Measurements from ENCODE around the gene UAP1. TPM values are rescaled to one million over a fixed set of nuclear protein-coding genes. Genes with fewer than 3 reads are reported as not detected.

UAP1 gene
- total RNA-seq, result 100 to 1,000 TPM in 2 of 3 donors, 10 to 100 TPM in 1; 91.4 to 123 (median 116) TPM
- long read RNA-seq, donor 1, transcript UAP1-201 (11 exons, 2,377 nt), result major isoform, 88 of 138 reads
- long read RNA-seq, donor 1, transcript UAP1-204 (10 exons, 2,294 nt), result minor isoform, 18 of 138 reads
- long read RNA-seq, donor 1, partial matches to known transcripts, result 1 of 138 reads
- long read RNA-seq, donor 1, other reads (novel, unspliced or antisense), result 30 of 138 reads
- long read RNA-seq, donor 2, transcript UAP1-204 (10 exons, 2,294 nt), result minor isoform, 10 of 88 reads
- long read RNA-seq, donor 2, transcript UAP1-201 (11 exons, 2,377 nt), result major isoform, 48 of 88 reads
- long read RNA-seq, donor 2, partial matches to known transcripts, result 7 of 88 reads
- long read RNA-seq, donor 2, other reads (novel, unspliced or antisense), result 22 of 88 reads

DNA sequence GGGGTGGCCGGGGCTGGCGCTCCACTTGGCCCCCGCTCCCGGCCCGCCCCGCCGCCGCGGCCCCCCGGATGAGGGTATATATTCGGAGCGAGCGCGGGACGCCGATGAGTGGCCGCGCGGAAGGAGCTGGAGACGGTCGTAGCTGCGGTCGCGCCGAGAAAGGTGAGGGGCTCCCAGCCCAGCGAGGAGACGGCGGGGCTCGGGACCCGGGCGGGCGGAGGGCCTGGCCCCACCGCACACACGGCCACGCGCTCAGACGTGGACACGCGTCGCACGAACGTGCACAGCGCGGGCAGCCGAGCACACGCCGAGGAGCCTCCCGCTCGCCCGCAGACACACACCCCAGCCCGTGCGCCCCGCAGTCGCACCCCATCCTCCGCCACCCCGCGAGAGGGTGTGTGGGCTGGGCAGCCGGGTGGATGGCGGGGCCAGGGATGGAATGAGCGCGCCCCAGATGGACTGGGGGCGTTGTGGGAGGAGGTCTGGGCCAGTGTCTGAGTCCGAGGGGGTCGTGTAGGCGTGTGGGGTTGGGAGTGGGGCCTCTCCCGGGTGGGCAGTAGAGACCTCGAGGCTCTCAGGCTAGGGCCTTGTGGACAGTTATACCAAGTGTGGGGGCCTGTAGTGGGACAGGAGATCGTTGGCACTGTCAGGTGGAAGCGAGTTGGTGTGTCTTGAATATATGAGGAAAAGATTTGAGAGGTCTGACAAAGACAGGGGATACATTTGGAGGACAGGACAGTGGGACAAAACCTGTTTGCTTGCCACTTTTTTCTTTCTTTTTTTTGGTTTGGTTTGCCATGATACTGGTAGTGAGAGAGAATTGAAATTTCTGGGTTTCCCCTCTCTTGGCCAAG lies at the start of gene UAP1:
TSS of gene UAP1 (plus strand) at position 107 of the 854 bp plus-strand sequence. CDS start 4,347 bp downstream, outside the sequence.
- TF ChIP-seq, protein P1, sequence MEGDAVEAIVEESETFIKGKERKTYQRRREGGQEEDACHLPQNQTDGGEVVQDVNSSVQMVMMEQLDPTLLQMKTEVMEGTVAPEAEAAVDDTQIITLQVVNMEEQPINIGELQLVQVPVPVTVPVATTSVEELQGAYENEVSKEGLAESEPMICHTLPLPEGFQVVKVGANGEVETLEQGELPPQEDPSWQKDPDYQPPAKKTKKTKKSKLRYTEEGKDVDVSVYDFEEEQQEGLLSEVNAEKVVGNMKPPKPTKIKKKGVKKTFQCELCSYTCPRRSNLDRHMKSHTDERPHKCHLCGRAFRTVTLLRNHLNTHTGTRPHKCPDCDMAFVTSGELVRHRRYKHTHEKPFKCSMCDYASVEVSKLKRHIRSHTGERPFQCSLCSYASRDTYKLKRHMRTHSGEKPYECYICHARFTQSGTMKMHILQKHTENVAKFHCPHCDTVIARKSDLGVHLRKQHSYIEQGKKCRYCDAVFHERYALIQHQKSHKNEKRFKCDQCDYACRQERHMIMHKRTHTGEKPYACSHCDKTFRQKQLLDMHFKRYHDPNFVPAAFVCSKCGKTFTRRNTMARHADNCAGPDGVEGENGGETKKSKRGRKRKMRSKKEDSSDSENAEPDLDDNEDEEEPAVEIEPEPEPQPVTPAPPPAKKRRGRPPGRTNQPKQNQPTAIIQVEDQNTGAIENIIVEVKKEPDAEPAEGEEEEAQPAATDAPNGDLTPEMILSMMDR (IDR thresholded peaks at IDR 0.05), result no peak
- DNase-seq, result peak in 1 of 3 donors; percentile 38
- Histone ChIP-seq H3K9me3 (no peaks in the 10 kb centered on the region), H3K4me3 (peak within 1 kb of the TSS; percentile 87), H3K4me1 (ENCODE audit: low read depth) (peaks cover 39% of the 10 kb centered on the region), H3K36me3 (ENCODE audit: low read depth) (peaks cover 3% of the 10 kb centered on the region)
- intact Hi-C loops (cut with DNase I, micrococcal nuclease), result no loop called here
- peak; percentile 50 for ATAC-seq

DNA sequence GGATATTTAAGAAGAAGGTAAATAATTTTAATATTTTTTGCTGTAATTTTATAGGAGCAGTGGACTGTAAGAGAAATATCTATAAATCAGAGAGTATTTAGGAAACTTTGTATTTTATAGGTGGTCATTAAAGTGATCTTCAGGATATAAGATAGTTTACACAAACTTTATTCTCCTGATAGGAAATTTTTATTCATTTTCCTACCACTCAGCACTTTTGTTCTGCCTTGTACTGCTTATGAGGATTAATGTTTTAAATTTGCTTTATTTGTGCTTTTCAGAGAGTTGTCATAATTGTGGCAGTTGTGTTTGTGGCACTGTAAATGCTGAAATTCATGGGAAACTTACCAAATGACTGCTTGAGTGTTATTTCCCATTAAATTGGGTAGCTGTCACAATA lies 34.2 kb upstream of the UAP1 start:
- no peak overlapping the region for H3K4me3 ChIP-seq
- TF ChIP-seq, protein P1 (IDR thresholded peaks at IDR 0.05), result no peak

DNA sequence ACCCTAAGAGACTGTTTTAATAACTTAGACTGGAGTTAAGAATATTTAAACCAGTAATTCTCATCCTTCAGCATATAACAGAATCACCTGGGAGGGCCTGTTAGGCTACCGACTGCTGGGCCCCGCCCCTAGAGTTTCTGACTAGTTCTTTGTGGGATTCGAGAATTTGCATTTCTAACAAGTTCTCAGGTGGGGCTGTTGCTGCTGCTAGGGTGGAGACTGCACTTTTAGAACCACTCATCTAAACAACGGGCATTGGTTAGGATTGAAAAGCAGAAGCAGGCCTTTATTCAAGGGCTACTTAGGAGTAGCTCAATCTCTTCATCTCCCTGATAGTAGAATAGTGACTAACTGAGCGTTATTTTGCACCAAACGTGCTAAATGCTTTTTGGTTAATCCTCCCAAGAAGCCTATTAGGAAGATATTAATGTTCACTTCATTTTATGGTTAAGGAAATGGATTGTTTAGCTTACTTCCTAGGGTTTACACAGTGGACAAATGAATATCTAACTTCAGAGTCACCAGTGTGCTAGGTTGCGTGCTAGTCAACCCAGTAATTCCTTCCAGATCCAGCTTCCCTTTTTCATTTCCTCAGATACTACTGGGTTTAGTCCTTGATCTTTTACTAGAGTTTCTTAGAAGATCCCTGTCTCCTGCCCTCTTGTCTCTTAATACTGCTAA lies 31.1 kb upstream of the UAP1 start:
- Histone ChIP-seq H3K4me1 (ENCODE audit: low read depth) (peaks cover 5% of the 10 kb centered on the region), H3K4me3 (no peak overlapping the region), H3K36me3 (ENCODE audit: low read depth) (no peaks in the 10 kb centered on the region), H3K9me3 (no peaks in the 10 kb centered on the region)
- intact Hi-C loops (cut with DNase I, micrococcal nuclease), result no loop called here
- TF ChIP-seq, protein P1 (IDR thresholded peaks at IDR 0.05), result no peak
- DNase-seq, result peak in 1 of 3 donors; percentile 29
- peak; percentile 56 for ATAC-seq

More for the DNA sequence above, 34.2 kb upstream of the UAP1 start:
- Histone ChIP-seq H3K36me3 (ENCODE audit: low read depth) (no peaks in the 10 kb centered on the region), H3K9me3 (no peaks in the 10 kb centered on the region), H3K4me1 (ENCODE audit: low read depth) (peaks cover 5% of the 10 kb centered on the region)
- ATAC-seq (no peak), DNase-seq (no peak)
- intact Hi-C loops (cut with DNase I, micrococcal nuclease), result no loop called here

DNA sequence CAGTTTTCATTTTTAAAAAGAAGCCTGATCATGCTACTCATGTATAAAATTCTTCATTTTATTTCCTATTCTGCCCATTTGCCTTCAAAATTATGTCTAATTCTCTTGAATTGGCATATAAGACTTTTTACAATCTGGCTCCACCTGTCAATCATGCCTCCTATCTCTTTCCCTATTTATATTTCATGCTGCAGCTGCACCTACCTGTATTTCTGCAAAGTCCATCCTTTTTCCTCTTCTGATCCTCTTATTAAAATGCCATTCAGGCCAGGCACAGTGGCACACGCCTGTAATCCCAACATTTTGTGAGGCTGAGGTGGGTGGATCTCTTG lies 30.6 kb upstream of the UAP1 start:
- TF ChIP-seq, protein P1 (IDR thresholded peaks at IDR 0.05), result no peak
- ATAC-seq, result no peak
- intact Hi-C loops (cut with DNase I, micrococcal nuclease), result no loop called here
- Histone ChIP-seq H3K9me3 (no peaks in the 10 kb centered on the region), H3K4me1 (ENCODE audit: low read depth) (peaks cover 5% of the 10 kb centered on the region), H3K36me3 (ENCODE audit: low read depth) (no peaks in the 10 kb centered on the region), H3K4me3 (no peak overlapping the region)
- no peak for DNase-seq

DNA sequence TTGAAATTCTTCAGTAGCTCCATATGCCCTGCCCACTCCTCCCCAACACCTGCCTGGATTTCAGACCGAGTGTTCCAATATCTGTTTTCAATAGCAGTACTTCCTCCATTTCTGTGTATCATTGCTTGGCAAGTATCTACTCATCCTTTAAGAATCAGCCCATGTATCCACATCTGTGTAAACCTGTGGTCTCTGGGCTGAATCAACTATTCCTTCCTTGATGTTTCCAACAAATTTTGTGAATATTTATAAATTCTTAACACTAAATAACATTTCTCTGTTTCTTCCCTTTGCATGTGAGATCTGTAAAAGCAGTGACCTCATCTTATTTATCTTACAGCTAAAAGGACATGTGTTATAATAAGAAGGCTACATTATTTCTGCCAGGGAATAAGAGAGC lies 26.0 kb upstream of the UAP1 start:
- Histone ChIP-seq H3K4me3 (no peak overlapping the region), H3K9me3 (no peaks in the 10 kb centered on the region), H3K36me3 (ENCODE audit: low read depth) (no peaks in the 10 kb centered on the region), H3K4me1 (ENCODE audit: low read depth) (peaks cover 2% of the 10 kb centered on the region)
- ATAC-seq (no peak), DNase-seq (no peak)
- intact Hi-C loops (cut with DNase I, micrococcal nuclease), result no loop called here
- TF ChIP-seq, protein P1 (IDR thresholded peaks at IDR 0.05), result no peak

All from mucosa of descending colon (tissue), 3 donors.